Forelimb muscle (tissue), 1 donor: ENCODE results near the gene PIEZO2. TPM values are rescaled to one million over a fixed set of nuclear protein-coding genes. Genes with fewer than 3 reads are reported as not detected.

ENCODE experiments used
- DNase-seq: peaks from one replicate; pipeline ENCODE4 v3.0.0-alpha.2; 2013; ENCODE audit warnings: low read depth
- polyA plus RNA-seq: library from polyadenylated mRNA; unstranded; fragments of 120-200 nt; gene quantifications from one replicate; pipeline ENCODE4 v1.2.1, GENCODE V29; 2013; ENCODE audit not compliant: insufficient read length

PIEZO2 gene
- polyA plus RNA-seq, 1 donor, result 31.0 TPM

- DNase-seq, result no peak
Measured at GRCh38 chr18:11027862-11028261, 121.5 kb downstream of the PIEZO2 start.

- no peak for DNase-seq
Measured at GRCh38 chr18:11025671-11026070, 123.7 kb downstream of the PIEZO2 start.

DNA sequence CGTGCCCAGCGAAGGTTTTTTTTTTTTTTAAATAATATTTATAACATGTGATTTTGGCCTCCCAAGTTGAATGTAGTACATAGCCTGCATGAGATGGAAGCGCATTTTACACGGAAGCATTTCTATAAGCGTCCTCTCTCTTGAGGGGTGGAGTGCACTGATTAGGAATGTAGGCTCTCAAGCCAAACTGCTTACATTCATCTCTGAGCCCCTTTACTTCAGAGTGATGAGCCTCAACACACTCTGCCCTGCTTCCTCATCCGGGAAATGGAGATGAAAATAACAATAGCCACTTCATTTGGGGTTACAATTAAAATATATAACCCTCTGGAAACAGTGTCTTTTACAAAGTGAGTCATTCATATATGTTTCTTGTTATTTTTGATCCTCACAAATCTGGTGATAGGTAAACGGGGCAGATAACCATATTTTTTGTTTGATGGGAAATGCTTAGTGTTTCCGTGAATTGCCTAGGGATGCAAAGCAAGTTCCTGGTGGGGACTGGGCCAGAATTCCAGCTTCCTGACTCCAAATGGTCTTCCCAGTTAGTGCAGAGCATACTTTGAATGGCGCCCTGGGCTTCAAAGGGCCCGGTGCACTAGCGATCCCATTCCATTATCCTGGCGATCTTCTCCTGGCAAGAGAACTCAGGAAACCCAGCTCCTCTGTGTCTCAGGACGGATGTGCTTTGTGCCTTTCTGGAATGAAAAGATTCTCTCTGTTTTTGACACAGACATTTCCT, 124.3 kb downstream of the PIEZO2 start:
- no peak for DNase-seq

- DNase-seq, result no peak
Measured at GRCh38 chr18:11021477-11021876, 127.9 kb downstream of the PIEZO2 start.

GRCh38 chr18:11020877-11021414, 128.4 kb downstream of the PIEZO2 start:
- no peak for DNase-seq

DNA sequence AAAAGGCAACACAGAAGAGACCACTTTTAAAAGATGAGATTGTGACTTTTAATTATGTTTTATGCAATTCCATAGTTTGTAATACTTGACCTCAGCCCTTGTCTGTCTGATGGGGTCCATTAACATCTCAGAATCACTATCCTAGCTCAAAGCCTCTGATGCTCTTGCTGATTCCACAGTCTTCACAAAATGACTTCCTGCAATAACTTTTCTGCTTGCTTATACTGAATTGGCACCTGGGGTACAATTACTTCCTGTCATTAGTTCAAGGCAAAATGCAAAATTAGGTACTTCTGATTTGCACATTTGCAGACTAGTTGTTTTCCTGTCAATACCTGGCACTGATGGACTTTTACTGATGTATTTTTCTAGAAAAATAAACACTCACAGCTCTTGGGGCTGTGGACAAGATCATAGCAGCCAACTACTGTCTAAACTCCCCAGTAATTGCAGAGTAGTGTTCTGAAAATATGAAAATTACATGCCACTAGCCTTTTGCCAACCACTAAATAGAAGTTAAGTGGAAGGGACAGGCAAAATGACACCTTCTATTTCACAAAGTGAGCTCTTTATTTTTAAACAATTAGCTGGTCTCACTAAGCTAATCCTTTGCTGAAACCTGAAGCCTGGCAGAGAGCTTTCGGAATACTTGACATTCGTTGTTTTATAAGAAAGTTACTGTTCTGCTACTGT, 129.1 kb downstream of the PIEZO2 start:
- DNase-seq, result no peak

- DNase-seq, result no peak
Measured at GRCh38 chr18:11019295-11020105, 129.9 kb downstream of the PIEZO2 start.

- no peak for DNase-seq
Measured at GRCh38 chr18:11009869-11010268, 139.5 kb downstream of the PIEZO2 start.

DNA sequence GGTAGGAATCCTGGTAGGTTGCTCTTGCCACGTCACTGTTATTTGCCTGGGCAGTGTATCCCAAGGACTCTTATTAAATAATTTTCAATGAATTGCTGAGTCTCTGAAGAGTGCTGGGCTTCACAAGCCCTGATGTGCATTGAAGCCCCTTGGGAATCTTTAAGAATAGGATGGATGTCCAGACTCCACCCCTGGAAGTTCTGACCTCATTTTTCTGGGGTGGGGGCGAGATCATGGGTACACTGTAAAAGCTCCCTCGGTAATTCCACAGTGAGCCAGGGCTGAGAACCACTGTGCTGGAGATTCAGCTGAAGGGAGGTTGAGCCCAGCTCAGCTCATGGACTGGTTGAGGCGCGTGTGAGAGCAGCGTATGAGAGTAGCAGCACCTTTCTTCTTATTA, 140.2 kb downstream of the PIEZO2 start:
- no peak for DNase-seq

DNA sequence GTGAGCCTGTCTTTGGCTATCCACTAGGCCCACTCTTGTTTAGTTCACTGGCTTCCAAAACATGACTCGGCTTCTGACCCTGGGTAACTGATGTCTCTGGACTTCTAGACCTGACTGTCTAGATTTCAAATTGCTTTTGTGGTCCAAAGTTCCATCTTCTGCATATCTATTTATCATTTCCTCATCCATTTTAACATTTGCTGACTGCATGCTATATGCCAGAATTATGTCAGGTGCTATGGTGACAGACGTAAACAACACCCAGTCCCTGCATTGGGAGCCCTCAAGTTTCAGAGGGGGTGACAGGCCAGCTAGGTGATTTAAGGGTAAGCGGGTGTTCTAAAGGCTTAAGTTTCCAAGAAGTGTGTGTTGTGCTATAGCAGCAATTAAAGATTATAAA, 140.9 kb downstream of the PIEZO2 start:
- no peak for DNase-seq

DNA sequence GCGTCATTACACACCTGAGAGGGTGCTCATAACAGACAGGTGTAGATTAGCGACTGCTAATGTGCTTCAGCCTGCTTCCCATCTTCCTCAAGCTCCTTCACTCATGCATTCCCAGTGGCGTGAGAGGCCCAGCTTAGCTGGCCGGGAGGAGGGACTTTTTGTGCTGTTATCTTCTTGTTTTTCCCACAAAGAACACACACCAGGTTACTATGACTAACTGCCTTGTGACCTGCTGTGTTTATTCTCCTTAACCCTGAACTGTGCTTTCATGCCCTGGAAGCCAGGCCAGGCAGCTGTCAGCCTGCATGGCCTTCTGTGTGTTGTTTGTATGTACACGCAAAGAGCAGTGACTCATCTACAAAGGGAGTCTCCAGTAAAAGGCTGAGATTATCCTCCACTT, 143.8 kb downstream of the PIEZO2 start:
- no peak for DNase-seq

GRCh38 chr18:11004951-11005350, 144.4 kb downstream of the PIEZO2 start:
- DNase-seq, result no peak

GRCh38 chr18:11004294-11004693, 145.1 kb downstream of the PIEZO2 start:
- no peak for DNase-seq

DNA sequence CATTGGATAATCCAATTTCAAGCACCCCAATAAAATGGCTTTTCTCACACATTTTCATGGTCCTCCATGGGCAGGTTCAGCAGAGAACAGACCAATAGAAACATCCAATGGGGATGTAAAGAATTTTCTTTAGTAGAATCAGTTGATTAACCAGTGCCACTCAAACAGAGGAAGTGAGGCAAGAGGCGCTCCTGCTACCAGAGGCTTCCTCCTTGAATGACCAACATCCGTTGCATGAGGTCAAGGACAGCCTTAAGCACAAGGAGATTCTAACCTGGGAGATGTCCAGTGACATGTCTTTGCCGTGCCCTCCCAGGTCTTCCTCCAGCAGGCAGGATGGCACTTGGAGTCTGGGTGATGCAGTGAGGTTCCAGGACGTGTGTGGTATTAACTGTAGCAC, 146.6 kb downstream of the PIEZO2 start:
- no peak for DNase-seq

DNA sequence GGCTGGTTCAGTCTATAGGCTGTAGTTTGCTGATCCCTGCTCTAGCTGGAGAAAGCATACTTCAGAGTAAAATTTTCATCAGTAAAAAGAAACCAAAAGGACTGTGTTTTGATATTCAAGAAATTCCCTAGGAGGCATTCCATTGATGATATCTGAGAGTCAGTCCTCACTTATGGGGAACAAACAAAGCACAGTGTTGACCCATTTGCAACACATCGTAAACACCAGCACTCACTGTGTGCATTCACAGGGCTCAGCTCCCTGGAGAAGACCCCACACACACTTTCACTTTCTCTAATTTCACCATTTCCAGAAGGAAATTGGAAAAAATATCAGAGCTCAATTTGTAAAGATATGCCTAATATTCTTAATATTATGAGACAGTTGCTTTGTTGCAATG, 147.1 kb downstream of the PIEZO2 start:
- DNase-seq, result no peak

- DNase-seq, result no peak
Measured at GRCh38 chr18:11000071-11000470, 149.3 kb downstream of the PIEZO2 start.

DNA sequence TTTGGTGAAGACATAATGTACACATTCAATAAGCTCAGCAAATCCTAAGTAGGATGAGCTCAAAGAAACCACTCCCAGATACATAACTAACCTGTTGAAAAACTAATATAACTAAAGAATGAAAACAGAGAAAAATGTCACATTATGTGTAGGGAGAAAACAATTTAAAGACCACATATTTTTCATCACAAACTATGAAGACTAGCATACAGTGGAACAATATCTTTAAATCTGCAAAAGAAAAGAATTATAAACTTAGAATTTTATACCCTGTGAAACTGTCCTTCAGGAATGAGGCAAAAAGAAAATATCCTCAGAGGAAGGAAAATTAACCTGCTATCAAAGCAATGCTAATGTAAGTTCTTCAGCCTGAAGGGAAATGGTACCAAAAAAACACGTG, 151.5 kb downstream of the PIEZO2 start:
- no peak for DNase-seq

GRCh38 chr18:10995550-10995949, 153.8 kb downstream of the PIEZO2 start:
- DNase-seq, result no peak

GRCh38 chr18:10989486-10989885, 159.9 kb downstream of the PIEZO2 start:
- no peak for DNase-seq

- DNase-seq, result no peak
Measured at GRCh38 chr18:10985689-10986088, 163.7 kb downstream of the PIEZO2 start.

- no peak for DNase-seq
Measured at GRCh38 chr18:10979411-10979810, 170.0 kb downstream of the PIEZO2 start.

DNA sequence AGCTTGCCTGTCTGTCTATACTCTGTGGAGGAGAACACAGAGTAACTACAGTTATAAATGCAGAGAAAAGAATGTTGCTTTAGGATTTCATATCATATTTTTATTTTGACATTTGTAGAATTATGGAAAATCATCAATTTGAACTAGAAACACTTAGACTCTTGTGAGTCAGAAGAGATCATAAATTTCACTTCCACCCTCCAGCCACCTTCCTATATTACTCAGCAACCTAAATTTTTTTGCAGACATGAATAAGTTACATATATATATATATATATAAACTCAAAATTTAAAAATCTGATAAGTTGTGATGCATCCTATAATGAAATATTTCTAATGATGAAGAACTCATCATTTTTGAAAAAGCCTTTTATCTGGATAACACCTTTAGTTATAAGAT, 172.3 kb downstream of the PIEZO2 start:
- DNase-seq, result no peak
